ENCODE results near the gene C16orf46. TPM values are rescaled to one million over a fixed set of nuclear protein-coding genes. Genes with fewer than 3 reads are reported as not detected.
A peak's percentile ranks its signal among the peaks of the same experiment; 100 is the strongest.

Gene C16orf46
- total and polyA plus RNA-seq, 2 of the 13 experiments (the other 11 are each of a cell fraction or from before 2014, with no cell fraction given) = 0.38 to 0.55 TPM

DNA sequence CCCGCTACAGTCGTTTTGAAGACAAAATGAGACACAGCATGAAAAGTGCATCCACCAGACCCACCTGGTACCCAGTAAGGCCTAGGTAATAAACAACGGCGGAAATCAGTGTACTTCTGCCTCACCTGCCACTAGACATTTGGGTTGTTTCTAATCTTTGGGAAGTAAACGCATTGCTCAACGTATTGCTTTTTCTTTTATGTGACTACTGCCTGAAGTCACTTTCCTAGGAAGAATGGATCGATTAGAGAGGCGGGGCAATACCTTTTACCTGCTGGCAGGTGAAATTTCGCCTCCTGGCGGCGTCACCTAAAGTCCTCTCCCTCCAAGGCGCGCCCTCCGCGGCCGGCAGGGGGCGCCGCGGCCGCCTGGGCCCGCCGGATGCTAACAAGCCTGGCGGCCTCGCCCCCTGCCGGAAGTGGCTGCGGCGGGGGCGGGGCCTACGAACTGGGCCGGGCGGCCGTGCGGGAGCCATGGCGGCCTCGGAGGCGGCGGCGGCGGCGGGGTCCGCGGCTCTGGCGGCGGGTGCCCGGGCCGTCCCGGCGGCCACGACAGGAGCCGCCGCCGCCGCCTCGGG, 41.6 kb downstream of the C16orf46 start, which contains the start of gene ATMIN (continued):
- TF ChIP-seq, protein P1, sequence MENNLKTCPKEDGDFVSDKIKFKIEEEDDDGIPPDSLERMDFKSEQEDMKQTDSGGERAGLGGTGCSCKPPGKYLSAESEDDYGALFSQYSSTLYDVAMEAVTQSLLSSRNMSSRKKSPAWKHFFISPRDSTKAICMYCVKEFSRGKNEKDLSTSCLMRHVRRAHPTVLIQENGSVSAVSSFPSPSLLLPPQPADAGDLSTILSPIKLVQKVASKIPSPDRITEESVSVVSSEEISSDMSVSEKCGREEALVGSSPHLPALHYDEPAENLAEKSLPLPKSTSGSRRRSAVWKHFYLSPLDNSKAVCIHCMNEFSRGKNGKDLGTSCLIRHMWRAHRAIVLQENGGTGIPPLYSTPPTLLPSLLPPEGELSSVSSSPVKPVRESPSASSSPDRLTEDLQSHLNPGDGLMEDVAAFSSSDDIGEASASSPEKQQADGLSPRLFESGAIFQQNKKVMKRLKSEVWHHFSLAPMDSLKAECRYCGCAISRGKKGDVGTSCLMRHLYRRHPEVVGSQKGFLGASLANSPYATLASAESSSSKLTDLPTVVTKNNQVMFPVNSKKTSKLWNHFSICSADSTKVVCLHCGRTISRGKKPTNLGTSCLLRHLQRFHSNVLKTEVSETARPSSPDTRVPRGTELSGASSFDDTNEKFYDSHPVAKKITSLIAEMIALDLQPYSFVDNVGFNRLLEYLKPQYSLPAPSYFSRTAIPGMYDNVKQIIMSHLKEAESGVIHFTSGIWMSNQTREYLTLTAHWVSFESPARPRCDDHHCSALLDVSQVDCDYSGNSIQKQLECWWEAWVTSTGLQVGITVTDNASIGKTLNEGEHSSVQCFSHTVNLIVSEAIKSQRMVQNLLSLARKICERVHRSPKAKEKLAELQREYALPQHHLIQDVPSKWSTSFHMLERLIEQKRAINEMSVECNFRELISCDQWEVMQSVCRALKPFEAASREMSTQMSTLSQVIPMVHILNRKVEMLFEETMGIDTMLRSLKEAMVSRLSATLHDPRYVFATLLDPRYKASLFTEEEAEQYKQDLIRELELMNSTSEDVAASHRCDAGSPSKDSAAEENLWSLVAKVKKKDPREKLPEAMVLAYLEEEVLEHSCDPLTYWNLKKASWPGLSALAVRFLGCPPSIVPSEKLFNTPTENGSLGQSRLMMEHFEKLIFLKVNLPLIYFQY (CRISPR knock-in tag; IDR thresholded peaks at IDR 0.05; ENCODE audit: borderline replicate concordance) = no peak
- TF ChIP-seq, protein P2, sequence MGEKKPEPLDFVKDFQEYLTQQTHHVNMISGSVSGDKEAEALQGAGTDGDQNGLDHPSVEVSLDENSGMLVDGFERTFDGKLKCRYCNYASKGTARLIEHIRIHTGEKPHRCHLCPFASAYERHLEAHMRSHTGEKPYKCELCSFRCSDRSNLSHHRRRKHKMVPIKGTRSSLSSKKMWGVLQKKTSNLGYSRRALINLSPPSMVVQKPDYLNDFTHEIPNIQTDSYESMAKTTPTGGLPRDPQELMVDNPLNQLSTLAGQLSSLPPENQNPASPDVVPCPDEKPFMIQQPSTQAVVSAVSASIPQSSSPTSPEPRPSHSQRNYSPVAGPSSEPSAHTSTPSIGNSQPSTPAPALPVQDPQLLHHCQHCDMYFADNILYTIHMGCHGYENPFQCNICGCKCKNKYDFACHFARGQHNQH (CRISPR knock-in tag; IDR thresholded peaks at IDR 0.05) = no peak
- TF ChIP-seq ZNF34 (CRISPR knock-in tag; IDR thresholded peaks at IDR 0.05; ENCODE audit: borderline replicate concordance) (no peak), SATB2 (CRISPR knock-in tag; IDR thresholded peaks at IDR 0.05) (no peak), FOXK2 (IDR thresholded peaks at IDR 0.05) (no peak), MAFG (CRISPR knock-in tag; IDR thresholded peaks at IDR 0.05) (no peak), KAT7 (CRISPR knock-in tag; IDR thresholded peaks at IDR 0.05; ENCODE audit: borderline replicate concordance) (no peak), ZNF136 (CRISPR knock-in tag; IDR thresholded peaks at IDR 0.05; ENCODE audit: low read depth) (no peak), DMAP1 (CRISPR knock-in tag; IDR thresholded peaks at IDR 0.05) (no peak), ZNF329 (CRISPR knock-in tag; IDR thresholded peaks at IDR 0.05; ENCODE audit: low read depth) (peak; percentile 23; the same call in 1 of the 2 replicates), ZFP90 (CRISPR knock-in tag; IDR thresholded peaks at IDR 0.05; ENCODE audit: borderline replicate concordance) (no peak), NFIC (IDR thresholded peaks at IDR 0.05; ENCODE audit: low read length) (no peak), MAZ (IDR thresholded peaks at IDR 0.05; ENCODE audit: borderline replicate concordance, low read depth, low read length) (peak; percentile 77; the same call in 1 of the 2 replicates), MAZ (CRISPR knock-in tag; IDR thresholded peaks at IDR 0.05; ENCODE audit: low read depth) (no peak; the same call in 1 of the 2 replicates), ONECUT2 (CRISPR knock-in tag; IDR thresholded peaks at IDR 0.05) (peak; percentile 97)
- TF ChIP-seq, protein P3, sequence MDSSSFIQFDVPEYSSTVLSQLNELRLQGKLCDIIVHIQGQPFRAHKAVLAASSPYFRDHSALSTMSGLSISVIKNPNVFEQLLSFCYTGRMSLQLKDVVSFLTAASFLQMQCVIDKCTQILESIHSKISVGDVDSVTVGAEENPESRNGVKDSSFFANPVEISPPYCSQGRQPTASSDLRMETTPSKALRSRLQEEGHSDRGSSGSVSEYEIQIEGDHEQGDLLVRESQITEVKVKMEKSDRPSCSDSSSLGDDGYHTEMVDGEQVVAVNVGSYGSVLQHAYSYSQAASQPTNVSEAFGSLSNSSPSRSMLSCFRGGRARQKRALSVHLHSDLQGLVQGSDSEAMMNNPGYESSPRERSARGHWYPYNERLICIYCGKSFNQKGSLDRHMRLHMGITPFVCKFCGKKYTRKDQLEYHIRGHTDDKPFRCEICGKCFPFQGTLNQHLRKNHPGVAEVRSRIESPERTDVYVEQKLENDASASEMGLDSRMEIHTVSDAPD (CRISPR knock-in tag; IDR thresholded peaks at IDR 0.05) = no peak
- TF ChIP-seq, protein P4, sequence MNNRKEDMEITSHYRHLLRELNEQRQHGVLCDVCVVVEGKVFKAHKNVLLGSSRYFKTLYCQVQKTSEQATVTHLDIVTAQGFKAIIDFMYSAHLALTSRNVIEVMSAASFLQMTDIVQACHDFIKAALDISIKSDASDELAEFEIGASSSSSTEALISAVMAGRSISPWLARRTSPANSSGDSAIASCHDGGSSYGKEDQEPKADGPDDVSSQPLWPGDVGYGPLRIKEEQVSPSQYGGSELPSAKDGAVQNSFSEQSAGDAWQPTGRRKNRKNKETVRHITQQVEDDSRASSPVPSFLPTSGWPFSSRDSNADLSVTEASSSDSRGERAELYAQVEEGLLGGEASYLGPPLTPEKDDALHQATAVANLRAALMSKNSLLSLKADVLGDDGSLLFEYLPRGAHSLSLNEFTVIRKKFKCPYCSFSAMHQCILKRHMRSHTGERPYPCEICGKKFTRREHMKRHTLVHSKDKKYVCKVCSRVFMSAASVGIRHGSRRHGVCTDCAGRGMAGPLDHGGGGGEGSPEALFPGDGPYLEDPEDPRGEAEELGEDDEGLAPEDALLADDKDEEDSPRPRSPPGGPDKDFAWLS (CRISPR knock-in tag; IDR thresholded peaks at IDR 0.05; ENCODE audit: borderline replicate concordance) = no peak
- TF ChIP-seq, protein P5, sequence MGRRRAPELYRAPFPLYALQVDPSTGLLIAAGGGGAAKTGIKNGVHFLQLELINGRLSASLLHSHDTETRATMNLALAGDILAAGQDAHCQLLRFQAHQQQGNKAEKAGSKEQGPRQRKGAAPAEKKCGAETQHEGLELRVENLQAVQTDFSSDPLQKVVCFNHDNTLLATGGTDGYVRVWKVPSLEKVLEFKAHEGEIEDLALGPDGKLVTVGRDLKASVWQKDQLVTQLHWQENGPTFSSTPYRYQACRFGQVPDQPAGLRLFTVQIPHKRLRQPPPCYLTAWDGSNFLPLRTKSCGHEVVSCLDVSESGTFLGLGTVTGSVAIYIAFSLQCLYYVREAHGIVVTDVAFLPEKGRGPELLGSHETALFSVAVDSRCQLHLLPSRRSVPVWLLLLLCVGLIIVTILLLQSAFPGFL (CRISPR knock-in tag; IDR thresholded peaks at IDR 0.05) = no peak
- TF ChIP-seq, protein P6, sequence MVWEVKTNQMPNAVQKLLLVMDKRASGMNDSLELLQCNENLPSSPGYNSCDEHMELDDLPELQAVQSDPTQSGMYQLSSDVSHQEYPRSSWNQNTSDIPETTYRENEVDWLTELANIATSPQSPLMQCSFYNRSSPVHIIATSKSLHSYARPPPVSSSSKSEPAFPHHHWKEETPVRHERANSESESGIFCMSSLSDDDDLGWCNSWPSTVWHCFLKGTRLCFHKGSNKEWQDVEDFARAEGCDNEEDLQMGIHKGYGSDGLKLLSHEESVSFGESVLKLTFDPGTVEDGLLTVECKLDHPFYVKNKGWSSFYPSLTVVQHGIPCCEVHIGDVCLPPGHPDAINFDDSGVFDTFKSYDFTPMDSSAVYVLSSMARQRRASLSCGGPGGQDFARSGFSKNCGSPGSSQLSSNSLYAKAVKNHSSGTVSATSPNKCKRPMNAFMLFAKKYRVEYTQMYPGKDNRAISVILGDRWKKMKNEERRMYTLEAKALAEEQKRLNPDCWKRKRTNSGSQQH (CRISPR knock-in tag; IDR thresholded peaks at IDR 0.05; ENCODE audit: low read depth) = 0 out of 2 replicates have a peak, but pooled peaks have one; percentile 51

All from HepG2 (cell line).